HepG2 (cell line): ENCODE measurements around the gene GRIK3.

Experiments used
- CREB1 ChIP-seq, 2 experiments: fragments of 450-650 bp in 1 of 2; IDR thresholded peaks; 2 replicates each; pipeline ENCODE4 v1.6.1; 2016 to 2017; ENCODE audit warnings: control low read depth in 1 of 2, mild to moderate bottlenecking in 1 of 2, missing compliant biosample characterization in 1 of 2, missing genetic modification characterization in 1 of 2
- KDM1A ChIP-seq: IDR thresholded peaks from 2 replicates; pipeline ENCODE4 v1.6.1; 2016; ENCODE audit warnings: missing compliant biosample characterization
- NR2C2 ChIP-seq: sonication (generic); formaldehyde crosslinking; IDR thresholded peaks from 2 replicates; pipeline ENCODE4 v1.4.0; 2020; ENCODE audit warnings: missing genetic modification reagents, mild to moderate bottlenecking, moderate library complexity, borderline replicate concordance
- PHF5A ChIP-seq: IDR thresholded peaks from one replicate; pipeline ENCODE4 v1.6.1; 2018; ENCODE audit warnings: low read depth, missing genetic modification reagents; ENCODE audit not compliant: unreplicated experiment
- TEF ChIP-seq: sonication (generic); formaldehyde crosslinking; IDR thresholded peaks from 2 replicates; pipeline ENCODE4 v1.5.0; 2020; ENCODE audit warnings: missing genetic modification reagents
- ZBTB44 ChIP-seq: sonication (generic); formaldehyde crosslinking; IDR thresholded peaks from 2 replicates; pipeline ENCODE4 v1.4.0; 2020; ENCODE audit warnings: missing genetic modification reagents
- ZKSCAN1 ChIP-seq: fragments of 150-350 bp; IDR thresholded peaks from 2 replicates; pipeline ENCODE4 v1.6.1; 2014; ENCODE audit warnings: low read length
- ZNF580 ChIP-seq: IDR thresholded peaks from 2 replicates; pipeline ENCODE4 v1.6.1; 2016; ENCODE audit warnings: low read depth, borderline replicate concordance

- TF ChIP-seq NR2C2 (CRISPR knock-in tag) = no peak
- no peak for TF ChIP-seq ZNF580
- no peak for TF ChIP-seq TEF (CRISPR knock-in tag)
- no peak for TF ChIP-seq KDM1A (CRISPR knock-in tag)
- TF ChIP-seq ZKSCAN1 = no peak
- no peak for TF ChIP-seq ZBTB44 (CRISPR knock-in tag)
- TF ChIP-seq PHF5A = no peak
- no peak for TF ChIP-seq CREB1 (IDR thresholded peaks at IDR 0.05)
- no peak for TF ChIP-seq CREB1 (CRISPR knock-in tag; IDR thresholded peaks at IDR 0.05)
Measured at GRCh38 chr1:36874271-36875060, 159.8 kb downstream of the GRIK3 start.
